CD4-positive, alpha-beta T cell (primary cell): Measurements from ENCODE around the gene HERPUD2. TPM values are rescaled to one million over a fixed set of nuclear protein-coding genes. Genes with fewer than 3 reads are reported as not detected.
"Not testable (repeated sequence)": the region's sequence is repeated elsewhere in the genome, so short reads cannot be mapped to it uniquely, and the experiment has no call there.

Experiments
- ATAC-seq: fragments of 200-7000 bp; cut with Tn5 transposase; one replicate; pipeline ENCODE4 v1.10.0; 2022; ENCODE audit warnings: mild to moderate bottlenecking; ENCODE audit not compliant: poor library complexity
- CTCF ChIA-PET: fragments of 350-600 bp; sonication (Branson Sonifier 250); formaldehyde crosslinking; loops from one replicate; lab custom pipeline; 2021; ENCODE audit warnings: antibody characterized with exemption, inconsistent platforms; lab: Charles Lee
- POLR2A ChIA-PET: fragments of 350-600 bp; sonication (Branson Sonifier 250); formaldehyde crosslinking; loops from one replicate; lab custom pipeline; 2021; ENCODE audit warnings: antibody characterized with exemption, inconsistent platforms; lab: Charles Lee
- DNase-seq, 14 experiments: peaks; one replicate each; pipeline ENCODE4 v3.0.0-alpha.2; 2013 to 2020; ENCODE audit warnings: mixed read lengths in 2 of 14
- H3K27ac ChIP-seq, 2 donors: one replicate each; pipeline versions ENCODE4 v1.5.1 to v1.7.0; 2013; ENCODE audit warnings: low read length in 2 of 2, low read depth in 1 of 2, mild to moderate bottlenecking in 1 of 2
- H3K27me3 ChIP-seq, 2 experiments: 1 replicate in 1 of 2; 2 replicates in 1 of 2; pipeline versions ENCODE4 v1.6.1 to v1.7.0; 2013; ENCODE audit warnings: low read length in 2 of 2, control low read depth in 1 of 2, mild to moderate bottlenecking in 1 of 2, moderate library complexity in 1 of 2; ENCODE audit not compliant: insufficient read depth in 2 of 2, control insufficient read depth in 1 of 2
- H3K36me3 ChIP-seq: one replicate; pipeline ENCODE4 v1.6.1; 2013; ENCODE audit warnings: low read length, control low read depth; ENCODE audit not compliant: insufficient read depth
- H3K4me1 ChIP-seq: one replicate; pipeline ENCODE4 v1.6.1; 2013; ENCODE audit warnings: low read length, control low read depth; ENCODE audit not compliant: insufficient read depth
- H3K4me3 ChIP-seq: one replicate; pipeline ENCODE4 v1.5.1; 2013; ENCODE audit warnings: mild to moderate bottlenecking, low read length, moderate library complexity
- H3K9me3 ChIP-seq, 2 experiments: 1 replicate in 1 of 2; 2 replicates in 1 of 2; pipeline versions ENCODE4 v1.6.1 to v1.7.0; 2013; ENCODE audit warnings: low read length in 2 of 2, mild to moderate bottlenecking in 2 of 2, control low read depth in 1 of 2, moderate library complexity in 1 of 2; ENCODE audit not compliant: control insufficient read depth in 1 of 2, insufficient read depth in 1 of 2
- H3K27ac Mint-ChIP-seq: one replicate; pipeline ENCODE4 v1.8.0; 2020; ENCODE audit warnings: mixed read lengths
- H3K27me3 Mint-ChIP-seq: one replicate; pipeline ENCODE4 v1.8.0; 2021; ENCODE audit warnings: mixed read lengths
- H3K36me3 Mint-ChIP-seq: one replicate; pipeline ENCODE4 v1.8.0; 2021; ENCODE audit warnings: low read depth, mixed read lengths
- H3K4me1 Mint-ChIP-seq: one replicate; pipeline ENCODE4 v1.8.0; 2021; ENCODE audit warnings: low read depth, mixed read lengths
- H3K4me3 Mint-ChIP-seq: one replicate; pipeline ENCODE4 v1.8.0; 2020; ENCODE audit warnings: mild to moderate bottlenecking, mixed read lengths
- H3K9me3 Mint-ChIP-seq: one replicate; pipeline ENCODE4 v1.8.0; 2020; ENCODE audit warnings: mixed read lengths
- CTCF ChIP-seq: fragments of 200-600 bp; IDR thresholded peaks from one replicate; pipeline ENCODE4 v1.8.0; 2022; ENCODE audit warnings: antibody characterized with exemption, mild to moderate bottlenecking
- intact Hi-C, 2 experiments: fragments of 100-400 bp; cut with DNase I in 1 of 2; cut with micrococcal nuclease in 1 of 2; formaldehyde crosslinking; loops; one replicate each; pipeline versions ENCODE4 v1.15.1 to v1.9.0; 2023 to 2025; cut with DNase I, micrococcal nuclease
- total RNA-seq, 174 experiments: library from RNA in 2 of 174; stranded (reverse) in 2 of 174; gene quantifications; one replicate each; pipeline ENCODE4 v1.2.3 and lab custom pipeline; 2021 to 2026

The HERPUD2 gene
- total RNA-seq, 2 experiments from 2014 or later = 113 to 127 TPM

DNA sequence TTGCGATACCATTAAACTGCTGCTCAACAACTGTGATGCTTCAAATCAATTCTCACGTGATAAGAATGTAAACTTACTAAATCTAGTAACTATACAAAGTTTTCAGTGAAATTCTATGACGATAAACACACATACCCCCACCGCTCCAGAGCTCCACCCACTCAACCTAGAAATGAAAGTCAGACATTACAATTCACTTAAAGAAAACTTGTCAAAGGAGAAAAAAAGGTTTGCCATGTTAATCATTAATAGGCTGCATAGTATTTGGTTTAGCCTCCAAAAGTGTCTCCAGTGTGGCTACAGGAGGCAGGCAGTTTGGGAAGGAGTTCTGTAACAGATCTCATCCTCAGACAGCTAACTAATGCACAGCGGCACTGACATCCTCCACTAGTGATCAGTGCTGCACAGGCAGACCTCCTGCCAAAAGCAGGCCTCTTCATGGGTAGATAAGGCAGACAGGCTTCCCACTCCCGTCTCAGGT is 3.1 kb downstream of the HERPUD2 start:
- H3K27me3 Mint-ChIP-seq = no peaks in the 10 kb centered on the region
- H3K4me1 ChIP-seq = peaks cover 23% of the 10 kb centered on the region

DNA sequence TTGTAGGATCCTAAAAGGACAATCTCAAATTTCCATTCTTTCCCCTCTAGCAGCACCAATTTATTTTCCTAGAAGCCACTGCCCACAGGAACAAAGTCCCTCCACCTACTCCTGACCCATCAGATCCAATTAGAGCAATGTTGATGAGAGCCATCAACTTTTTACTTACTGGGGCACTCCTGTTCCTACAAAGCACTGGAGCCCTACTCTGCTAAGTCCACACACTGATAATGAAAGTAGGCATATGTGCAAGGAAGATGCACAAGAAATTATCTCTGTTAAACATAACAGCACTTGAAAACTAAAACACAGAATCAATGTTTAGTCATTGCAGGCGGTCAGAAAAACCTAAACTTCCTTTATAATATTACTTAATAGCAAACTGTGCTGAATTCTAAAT is 3.6 kb downstream of the HERPUD2 start:
- Mint-ChIP-seq H3K27ac (peak overlapping the region; percentile 99), H3K36me3 (peaks cover 78% of the 10 kb centered on the region), H3K27me3 (no peaks in the 10 kb centered on the region), H3K4me1 (peaks cover 88% of the 10 kb centered on the region), H3K9me3 (no peaks in the 10 kb centered on the region), H3K4me3 (peak overlapping the region; percentile 85)
- Histone ChIP-seq H3K4me3 (peak overlapping the region; percentile 97), H3K27me3 (no peaks in the 10 kb centered on the region), H3K27ac (peak overlapping the region; percentile 39 to 94), H3K9me3 (no peaks in the 10 kb centered on the region), H3K4me1 (peaks cover 19% of the 10 kb centered on the region), H3K36me3 (no peaks in the 10 kb centered on the region)
- intact Hi-C loops = loop anchor here (5.0 to 10.0 kb wide), 3 partner anchors 44 to 657 kb away; partner anchors contain the start of genes DPY19L1 (in 1 of the 2) and EEPD1 (in 1 of the 2)
- no peak for TF ChIP-seq CTCF
- DNase-seq (peak in 2 of 14 experiments; percentile 26 to 41), ATAC-seq (no peak)
- POLR2A ChIA-PET = interaction anchor here (0.5 to 9.1 kb wide), 5 partner anchors 16 to 111 kb away, joined by 3 to 175 read pairs (median 4); partner anchors contain the start of gene SEPTIN7
- CTCF ChIA-PET = interaction anchor here (0.5 to 1.5 kb wide), 4 partner anchors 15 to 34 kb away, joined by 3 read pairs; no protein-coding TSS in a partner anchor

More for the DNA sequence above, 3.1 kb downstream of the HERPUD2 start:
- H3K36me3 ChIP-seq = no peaks in the 10 kb centered on the region
- intact Hi-C loops = loop anchor here (5.0 to 10.0 kb wide), 3 partner anchors 45 to 657 kb away; partner anchors contain the start of genes DPY19L1 (in 1 of the 2) and EEPD1 (in 1 of the 2)
- ATAC-seq = peak; percentile 35
- peaks cover 76% of the 10 kb centered on the region for H3K36me3 Mint-ChIP-seq
- H3K27me3 ChIP-seq = no peaks in the 10 kb centered on the region
- H3K9me3 Mint-ChIP-seq = no peaks in the 10 kb centered on the region
- peak overlapping the region; percentile 85 for H3K4me3 Mint-ChIP-seq
- POLR2A ChIA-PET = interaction anchor here (0.6 to 9.1 kb wide), 5 partner anchors 15 to 111 kb away, joined by 3 to 175 read pairs (median 4); partner anchors contain the start of gene SEPTIN7
- DNase-seq = peak in 12 of 14 experiments; percentile 16 to 69 (median 34)
- H3K27ac Mint-ChIP-seq = peak overlapping the region; percentile 99
- CTCF ChIA-PET = interaction anchor here (1.0 to 1.7 kb wide), 5 partner anchors 15 to 33 kb away, joined by 3 to 4 read pairs (median 3); no protein-coding TSS in a partner anchor
- no peak for TF ChIP-seq CTCF
- H3K9me3 ChIP-seq = no peaks in the 10 kb centered on the region
- H3K4me1 Mint-ChIP-seq = peaks cover 90% of the 10 kb centered on the region
- peak overlapping the region; percentile 39 to 94 for H3K27ac ChIP-seq
- H3K4me3 ChIP-seq = peak overlapping the region; percentile 97

GRCh38 chr7:35690614-35691013 is 4.3 kb downstream of the HERPUD2 start:
- H3K4me3 ChIP-seq = peak overlapping the region; percentile 97
- not testable (repeated sequence) for H3K9me3 ChIP-seq, H3K27me3 ChIP-seq, H3K9me3 Mint-ChIP-seq, H3K27me3 Mint-ChIP-seq, ATAC-seq, H3K36me3 ChIP-seq
- H3K4me3 Mint-ChIP-seq = peak overlapping the region; percentile 85
- peaks cover 80% of the 10 kb centered on the region for H3K4me1 Mint-ChIP-seq
- intact Hi-C loops = loop anchor here (5.0 to 10.0 kb wide), 3 partner anchors 43 to 656 kb away; partner anchors contain the start of genes DPY19L1 (in 1 of the 2) and EEPD1 (in 1 of the 2)
- peak overlapping the region; percentile 39 to 94 for H3K27ac ChIP-seq
- H3K4me1 ChIP-seq = peaks cover 12% of the 10 kb centered on the region
- peaks cover 74% of the 10 kb centered on the region for H3K36me3 Mint-ChIP-seq
- ChIA-PET CTCF (interaction anchor here (1.0 to 1.5 kb wide), 3 partner anchors 14 to 19 kb away, joined by 3 read pairs; no protein-coding TSS in a partner anchor), POLR2A (interaction anchor here (0.5 to 9.1 kb wide), 6 partner anchors 17 to 1465 kb away, joined by 3 to 175 read pairs (median 4); partner anchors contain the start of gene SEPTIN7)
- H3K27ac Mint-ChIP-seq = peak overlapping the region; percentile 99
- peak in 3 of 14 experiments; percentile 33 to 59 (median 46) for DNase-seq
